Activated B cell treated with CpG ODN at 0.5 μM for 24 hours (primary cell): ENCODE data around the gene FAM180B. TPM values are rescaled to one million over a fixed set of nuclear protein-coding genes. Genes with fewer than 3 reads are reported as not detected.

Experiments used
- ATAC-seq: fragments of 200-7000 bp; cut with Tn5 transposase; one replicate; pipeline ENCODE4 v1.10.0; 2021; ENCODE audit warnings: low read depth, mild to moderate bottlenecking, moderate library complexity
- CTCF ChIA-PET: fragments of 350-600 bp; sonication (Branson Sonifier 250); formaldehyde crosslinking; loops from one replicate; lab custom pipeline; 2021; ENCODE audit warnings: antibody characterized with exemption; lab: Charles Lee
- POLR2A ChIA-PET: fragments of 350-600 bp; sonication (Branson Sonifier 250); formaldehyde crosslinking; loops from one replicate; lab custom pipeline; 2021; ENCODE audit warnings: antibody characterized with exemption; lab: Charles Lee
- DNase-seq: peaks from one replicate; pipeline ENCODE4 v3.0.0; 2022
- H3K27ac Mint-ChIP-seq: one replicate; pipeline ENCODE4 v1.8.0; 2020; ENCODE audit warnings: mixed read lengths
- H3K27me3 Mint-ChIP-seq: one replicate; pipeline ENCODE4 v1.8.0; 2021; ENCODE audit warnings: mixed read lengths
- H3K36me3 Mint-ChIP-seq: one replicate; pipeline ENCODE4 v1.8.0; 2021; ENCODE audit warnings: low read depth, mixed read lengths
- H3K4me1 Mint-ChIP-seq: one replicate; pipeline ENCODE4 v1.8.0; 2021; ENCODE audit warnings: mixed read lengths
- H3K4me3 Mint-ChIP-seq: one replicate; pipeline ENCODE4 v1.8.0; 2020; ENCODE audit warnings: mild to moderate bottlenecking, mixed read lengths
- H3K9me3 Mint-ChIP-seq: one replicate; pipeline ENCODE4 v1.8.0; 2020; ENCODE audit warnings: mixed read lengths
- intact Hi-C: fragments of 100-400 bp; cut with micrococcal nuclease; formaldehyde crosslinking; loops from one replicate; pipeline ENCODE4 v1.15.1; 2024
- total RNA-seq: library from RNA; stranded (reverse); gene quantifications from 2 replicates; pipeline ENCODE4 v1.2.3, GENCODE V29; 2022
- TF ChIP-seq, protein P1 (sequence below): fragments of 200-600 bp; IDR thresholded peaks from one replicate; pipeline ENCODE4 v1.8.0; 2022; ENCODE audit warnings: antibody characterized with exemption, mild to moderate bottlenecking

Gene FAM180B
- total RNA-seq, 1 donor from 2014 or later = 0.16 TPM

- Mint-ChIP-seq H3K27me3 (no peaks in the 10 kb centered on the region), H3K36me3 (peaks cover 13% of the 10 kb centered on the region), H3K4me3 (peak overlapping the region; percentile 84), H3K9me3 (no peaks in the 10 kb centered on the region), H3K4me1 (peaks cover 18% of the 10 kb centered on the region), H3K27ac (peak overlapping the region; percentile 54)
- DNase-seq = no peak
- intact Hi-C loops = no loop called here
- CTCF ChIA-PET = no interaction called here
- ATAC-seq = no peak
- POLR2A ChIA-PET = interaction anchor here (0.6 to 3.9 kb wide), 12 partner anchors 11 to 1648 kb away, joined by 3 to 56 read pairs (median 7); partner anchors contain the start of genes ACP2, AGBL2, CELF1 and KBTBD4
- TF ChIP-seq, protein P1, sequence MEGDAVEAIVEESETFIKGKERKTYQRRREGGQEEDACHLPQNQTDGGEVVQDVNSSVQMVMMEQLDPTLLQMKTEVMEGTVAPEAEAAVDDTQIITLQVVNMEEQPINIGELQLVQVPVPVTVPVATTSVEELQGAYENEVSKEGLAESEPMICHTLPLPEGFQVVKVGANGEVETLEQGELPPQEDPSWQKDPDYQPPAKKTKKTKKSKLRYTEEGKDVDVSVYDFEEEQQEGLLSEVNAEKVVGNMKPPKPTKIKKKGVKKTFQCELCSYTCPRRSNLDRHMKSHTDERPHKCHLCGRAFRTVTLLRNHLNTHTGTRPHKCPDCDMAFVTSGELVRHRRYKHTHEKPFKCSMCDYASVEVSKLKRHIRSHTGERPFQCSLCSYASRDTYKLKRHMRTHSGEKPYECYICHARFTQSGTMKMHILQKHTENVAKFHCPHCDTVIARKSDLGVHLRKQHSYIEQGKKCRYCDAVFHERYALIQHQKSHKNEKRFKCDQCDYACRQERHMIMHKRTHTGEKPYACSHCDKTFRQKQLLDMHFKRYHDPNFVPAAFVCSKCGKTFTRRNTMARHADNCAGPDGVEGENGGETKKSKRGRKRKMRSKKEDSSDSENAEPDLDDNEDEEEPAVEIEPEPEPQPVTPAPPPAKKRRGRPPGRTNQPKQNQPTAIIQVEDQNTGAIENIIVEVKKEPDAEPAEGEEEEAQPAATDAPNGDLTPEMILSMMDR = no peak
Measured at GRCh38 chr11:47566149-47566698, 20.3 kb upstream of the FAM180B start.

DNA sequence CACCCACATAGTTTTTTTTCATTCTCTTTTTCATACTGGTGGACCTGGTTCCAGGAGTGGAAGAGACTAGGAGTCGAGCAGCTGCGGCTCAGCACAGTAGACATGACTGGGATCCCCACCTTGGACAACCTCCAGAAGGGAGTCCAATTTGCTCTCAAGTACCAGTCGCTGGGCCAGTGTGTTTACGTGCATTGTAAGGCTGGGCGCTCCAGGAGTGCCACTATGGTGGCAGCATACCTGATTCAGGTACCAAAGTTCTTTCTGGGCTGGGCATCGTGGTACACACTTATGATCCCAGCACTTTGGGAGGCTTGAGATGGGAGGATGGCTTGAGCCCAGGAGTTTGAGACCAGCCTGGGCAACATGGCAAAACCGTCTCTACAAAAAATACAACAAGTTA lies 16.8 kb upstream of the FAM180B start:
- ChIA-PET POLR2A (interaction anchor here (0.7 to 1.1 kb wide), 2 partner anchors 9 kb away, joined by 4 read pairs; partner anchors contain the start of genes KBTBD4 and NDUFS3), CTCF (no interaction called here)
- Mint-ChIP-seq H3K36me3 (peaks cover 45% of the 10 kb centered on the region), H3K9me3 (no peaks in the 10 kb centered on the region), H3K4me3 (no peak overlapping the region), H3K27ac (no peak overlapping the region), H3K4me1 (peaks cover 15% of the 10 kb centered on the region), H3K27me3 (no peaks in the 10 kb centered on the region)
- DNase-seq = no peak
- ATAC-seq = no peak
- intact Hi-C loops = no loop called here
- TF ChIP-seq, protein P1 = no peak

- TF ChIP-seq, protein P1 = no peak
- CTCF ChIA-PET = interaction anchor here (0.7 kb wide), 1 partner anchor 16 kb away, joined by 4 read pairs; no protein-coding TSS in a partner anchor
- Mint-ChIP-seq H3K36me3 (peaks cover 51% of the 10 kb centered on the region), H3K4me3 (no peak overlapping the region), H3K9me3 (no peaks in the 10 kb centered on the region), H3K27ac (no peak overlapping the region), H3K27me3 (no peaks in the 10 kb centered on the region), H3K4me1 (peaks cover 10% of the 10 kb centered on the region)
- POLR2A ChIA-PET = no interaction called here
- intact Hi-C loops = no loop called here
- ATAC-seq (no peak), DNase-seq (no peak)
Measured at GRCh38 chr11:47570651-47571356, 15.7 kb upstream of the FAM180B start.

- peaks cover 54% of the 10 kb centered on the region for H3K36me3 Mint-ChIP-seq
- TF ChIP-seq, protein P1 = no peak
- no peaks in the 10 kb centered on the region for H3K27me3 Mint-ChIP-seq
- CTCF ChIA-PET = no interaction called here
- ATAC-seq (no peak), DNase-seq (no peak)
- H3K9me3 Mint-ChIP-seq = no peaks in the 10 kb centered on the region
- POLR2A ChIA-PET = no interaction called here
- intact Hi-C loops = no loop called here
- H3K4me1 Mint-ChIP-seq = peaks cover 8% of the 10 kb centered on the region
- H3K27ac Mint-ChIP-seq = no peak overlapping the region
- no peak overlapping the region for H3K4me3 Mint-ChIP-seq
Measured at GRCh38 chr11:47571357-47571729, 15.1 kb upstream of the FAM180B start.

GRCh38 chr11:47571895-47572294 lies 14.6 kb upstream of the FAM180B start:
- ChIA-PET CTCF (no interaction called here), POLR2A (no interaction called here)
- DNase-seq = no peak
- H3K4me1 Mint-ChIP-seq = peaks cover 4% of the 10 kb centered on the region
- TF ChIP-seq, protein P1 = no peak
- H3K27ac Mint-ChIP-seq = no peak overlapping the region
- H3K27me3 Mint-ChIP-seq = no peaks in the 10 kb centered on the region
- H3K36me3 Mint-ChIP-seq = peaks cover 58% of the 10 kb centered on the region
- intact Hi-C loops = no loop called here
- no peak overlapping the region for H3K4me3 Mint-ChIP-seq
- H3K9me3 Mint-ChIP-seq = no peaks in the 10 kb centered on the region
- ATAC-seq = no peak
